Activated naive CD4-positive, alpha-beta T cell treated with anti-CD3 and anti-CD28 coated beads, Interleukin-2, amount 50 U/mL, for 16 hours (primary cell): ENCODE measurements around the gene SERGEF.

Source experiments
- DNase-seq: peaks from one replicate; pipeline ENCODE4 v3.0.0-alpha.2; 2020

Gene SERGEF

GRCh38 chr11:17745023-17745772 lies 267.6 kb downstream of the SERGEF start:
- no peak for DNase-seq

- DNase-seq = no peak
Measured at GRCh38 chr11:17744151-17744940, 268.5 kb downstream of the SERGEF start.

GRCh38 chr11:17743808-17744119 lies 269.1 kb downstream of the SERGEF start:
- no peak for DNase-seq

GRCh38 chr11:17743026-17743807 lies 269.6 kb downstream of the SERGEF start:
- DNase-seq = no peak

GRCh38 chr11:17742019-17742418 lies 270.8 kb downstream of the SERGEF start:
- DNase-seq = no peak

- DNase-seq = no peak
Measured at GRCh38 chr11:17741487-17741886, 271.4 kb downstream of the SERGEF start.

GRCh38 chr11:17740649-17741235 lies 272.1 kb downstream of the SERGEF start:
- DNase-seq = no peak

GRCh38 chr11:17739945-17740338 lies 272.9 kb downstream of the SERGEF start:
- DNase-seq = no peak

- no peak for DNase-seq
Measured at GRCh38 chr11:17738151-17738973, 274.5 kb downstream of the SERGEF start.
